Inferior parietal cortex (tissue), 1 donor: Measurements from ENCODE around the gene PLB1.
"Not testable (repeated sequence)": the region's sequence is repeated elsewhere in the genome, so short reads cannot be mapped to it uniquely, and the experiment has no call there.

Experiments
- DNase-seq: peaks from one replicate; pipeline ENCODE4 v3.0.0-alpha.2; 2016; ENCODE audit errors: extremely low spot score

Gene PLB1

GRCh38 chr2:28648147-28648546 lies 152.3 kb downstream of the PLB1 start:
- no peak for DNase-seq

GRCh38 chr2:28648671-28649395 lies 153.0 kb downstream of the PLB1 start:
- no peak for DNase-seq

GRCh38 chr2:28649481-28650265 lies 153.8 kb downstream of the PLB1 start:
- DNase-seq, result no peak

GRCh38 chr2:28650266-28650584 lies 154.4 kb downstream of the PLB1 start:
- DNase-seq, result no peak

GRCh38 chr2:28652217-28652616 lies 156.4 kb downstream of the PLB1 start:
- DNase-seq, result no peak

GRCh38 chr2:28653892-28654662 lies 158.2 kb downstream of the PLB1 start:
- no peak for DNase-seq

GRCh38 chr2:28654663-28655320 lies 158.9 kb downstream of the PLB1 start:
- no peak for DNase-seq

GRCh38 chr2:28656937-28657615 lies 161.2 kb downstream of the PLB1 start:
- no peak for DNase-seq

- no peak for DNase-seq
These were observed 162.5 kb downstream of the PLB1 start for GRCh38 chr2:28658369-28658768.

- DNase-seq, result no peak
These were observed 163.3 kb downstream of the PLB1 start for GRCh38 chr2:28659127-28659526.

GRCh38 chr2:28661589-28662001 lies 165.7 kb downstream of the PLB1 start:
- no peak for DNase-seq

- no peak for DNase-seq
These were observed 166.2 kb downstream of the PLB1 start for GRCh38 chr2:28662044-28662443.

GRCh38 chr2:28662468-28663181 lies 166.8 kb downstream of the PLB1 start:
- DNase-seq, result no peak

- no peak for DNase-seq
These were observed 167.5 kb downstream of the PLB1 start for GRCh38 chr2:28663359-28663758.

GRCh38 chr2:28664120-28664842 lies 168.4 kb downstream of the PLB1 start:
- no peak for DNase-seq

- no peak for DNase-seq
These were observed 169.3 kb downstream of the PLB1 start for GRCh38 chr2:28665041-28665704.

- DNase-seq, result not testable (repeated sequence)
These were observed 170.0 kb downstream of the PLB1 start for GRCh38 chr2:28665811-28666377.

- no peak for DNase-seq
These were observed 170.8 kb downstream of the PLB1 start for GRCh38 chr2:28666496-28667184.

GRCh38 chr2:28667261-28667660 lies 171.4 kb downstream of the PLB1 start:
- DNase-seq, result no peak
